HT1080 (cell line): ENCODE data around the gene MED25. TPM values are rescaled to one million over a fixed set of nuclear protein-coding genes. Genes with fewer than 3 reads are reported as not detected.

Source experiments
- DNase-seq: peaks from one replicate; pipeline ENCODE4 v3.0.0-alpha.2; 2015; ENCODE audit warnings: low read depth
- total RNA-seq: library from RNA; depleted of rRNA; stranded (reverse); fragments of >200 nt; shearing (Covaris generic); gene quantifications from 2 replicates; pipeline ENCODE4 v1.2.3, GENCODE V29; 2014

MED25 gene
- total RNA-seq, 1 experiment from 2014 or later, result 18.7 TPM

DNA sequence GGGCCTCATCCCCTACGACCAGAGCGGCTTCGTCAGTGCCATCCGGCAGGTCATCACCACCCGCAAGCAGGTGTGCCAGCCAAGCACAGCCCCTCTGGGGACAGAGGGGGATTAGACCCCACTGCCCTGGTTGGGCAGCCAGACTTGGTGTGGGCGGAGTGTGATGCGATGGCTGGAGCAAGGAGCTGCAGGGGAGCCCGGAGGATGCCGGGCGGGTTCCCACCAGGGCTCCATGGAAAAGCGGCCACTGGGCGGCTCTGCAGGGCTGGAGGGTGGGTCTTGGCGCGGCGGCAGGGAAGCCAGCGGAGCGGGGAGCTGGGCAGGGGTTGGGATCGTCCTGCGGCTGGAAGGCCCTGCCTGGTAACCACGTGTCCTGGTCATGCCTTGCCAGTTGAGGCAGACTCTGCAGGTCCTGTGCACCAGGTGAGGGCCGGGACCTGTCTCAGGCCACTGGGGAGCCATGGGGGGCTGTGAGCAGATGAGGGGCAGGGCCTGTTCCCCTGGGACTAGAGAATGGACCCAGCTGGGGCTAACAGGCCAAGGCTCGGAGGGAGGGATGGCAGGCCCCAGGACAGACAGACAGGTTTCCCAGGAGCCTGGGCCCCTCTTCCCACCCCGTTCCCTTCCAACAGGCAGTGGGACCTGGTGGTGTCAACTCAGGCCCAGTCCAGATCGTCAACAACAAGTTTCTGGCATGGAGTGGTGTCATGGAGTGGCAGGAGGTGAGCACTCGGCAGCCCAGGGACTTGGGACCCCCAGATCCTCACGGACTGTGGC is 39.2 kb downstream of the MED25 start:
- no peak for DNase-seq

DNA sequence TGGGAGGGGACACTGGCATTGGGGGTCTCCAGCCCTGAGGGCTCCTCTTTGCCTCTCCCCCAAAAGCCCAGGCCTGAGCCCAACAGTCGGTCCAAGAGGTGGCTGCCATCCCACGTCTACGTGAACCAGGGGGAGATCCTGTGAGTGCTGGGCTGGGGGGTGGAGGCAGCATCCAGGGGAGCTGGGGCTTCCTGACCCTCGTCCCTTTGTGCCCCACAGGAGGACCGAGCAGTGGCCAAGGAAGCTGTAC is 39.7 kb downstream of the MED25 start:
- no peak for DNase-seq

DNA sequence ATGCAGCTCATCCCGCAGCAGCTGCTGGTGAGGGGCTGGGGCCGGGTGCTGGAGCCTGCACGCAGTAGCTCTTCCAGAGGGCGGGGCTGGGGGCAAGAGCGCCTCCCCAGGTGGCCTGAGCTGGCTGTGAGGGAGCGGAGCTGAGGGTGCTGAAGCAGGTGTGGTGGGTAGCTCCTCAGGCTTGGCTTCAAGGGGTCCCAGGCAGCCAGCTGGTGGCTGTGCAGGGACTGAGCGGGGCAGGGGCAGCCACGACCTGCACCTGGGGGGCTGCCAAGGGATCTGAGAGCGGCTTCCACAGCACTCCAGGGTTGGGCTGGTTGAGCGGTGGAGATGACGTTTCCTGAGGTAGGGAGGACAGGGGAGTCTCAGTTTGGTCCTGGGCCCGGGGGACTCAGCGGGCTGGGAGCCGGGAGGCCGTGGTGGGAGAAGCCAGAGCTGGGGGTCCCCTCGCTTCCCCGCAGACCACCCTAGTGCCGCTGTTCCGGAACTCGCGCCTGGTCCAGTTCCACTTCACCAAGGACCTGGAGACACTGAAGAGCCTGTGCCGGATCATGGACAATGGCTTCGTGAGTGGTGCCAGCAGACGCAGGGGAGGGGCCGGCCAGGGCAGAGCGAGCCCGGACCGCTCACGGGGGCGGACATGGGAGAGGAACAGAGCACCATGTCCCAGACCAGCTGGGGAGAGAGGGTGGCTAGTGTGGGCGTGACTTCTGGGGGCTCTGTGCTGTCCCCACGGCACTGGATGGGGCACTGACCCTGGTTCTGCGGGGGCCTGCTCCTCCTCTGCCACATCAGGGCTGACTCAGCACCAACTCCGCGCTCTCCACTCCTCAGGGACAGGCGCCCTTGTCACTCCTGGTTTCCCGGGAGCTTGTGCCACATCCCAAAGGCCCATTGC is 40.2 kb downstream of the MED25 start:
- no peak for DNase-seq

DNA sequence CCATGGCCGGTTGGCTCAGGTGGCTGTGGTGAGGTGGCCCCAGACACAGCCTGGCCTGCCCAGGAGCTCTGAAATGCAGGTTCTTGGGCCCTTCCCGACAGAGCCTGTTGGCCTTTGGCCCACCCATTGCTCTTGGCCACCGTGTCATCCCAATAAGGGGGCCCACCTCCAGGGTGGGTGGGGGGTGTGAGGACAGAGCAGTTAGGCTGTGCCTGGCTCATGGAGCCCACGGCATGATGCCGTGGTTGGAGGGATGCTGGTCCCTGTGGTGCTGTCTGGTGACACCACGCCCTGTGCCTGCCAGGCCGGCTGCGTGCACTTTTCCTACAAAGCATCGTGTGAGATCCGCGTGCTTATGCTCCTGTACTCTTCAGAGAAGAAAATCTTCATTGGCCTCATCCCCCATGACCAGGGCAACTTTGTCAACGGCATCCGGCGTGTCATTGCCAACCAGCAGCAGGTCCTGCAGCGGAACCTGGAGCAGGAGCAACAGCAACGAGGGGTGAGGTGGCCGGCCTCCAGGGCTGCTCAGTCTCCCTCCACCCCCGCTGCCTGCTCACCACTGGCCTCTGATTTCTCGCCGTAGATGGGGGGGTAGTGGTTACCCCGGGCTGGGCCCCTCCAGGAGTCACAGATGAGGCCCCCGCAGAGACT is 41.7 kb downstream of the MED25 start:
- DNase-seq, result no peak

DNA sequence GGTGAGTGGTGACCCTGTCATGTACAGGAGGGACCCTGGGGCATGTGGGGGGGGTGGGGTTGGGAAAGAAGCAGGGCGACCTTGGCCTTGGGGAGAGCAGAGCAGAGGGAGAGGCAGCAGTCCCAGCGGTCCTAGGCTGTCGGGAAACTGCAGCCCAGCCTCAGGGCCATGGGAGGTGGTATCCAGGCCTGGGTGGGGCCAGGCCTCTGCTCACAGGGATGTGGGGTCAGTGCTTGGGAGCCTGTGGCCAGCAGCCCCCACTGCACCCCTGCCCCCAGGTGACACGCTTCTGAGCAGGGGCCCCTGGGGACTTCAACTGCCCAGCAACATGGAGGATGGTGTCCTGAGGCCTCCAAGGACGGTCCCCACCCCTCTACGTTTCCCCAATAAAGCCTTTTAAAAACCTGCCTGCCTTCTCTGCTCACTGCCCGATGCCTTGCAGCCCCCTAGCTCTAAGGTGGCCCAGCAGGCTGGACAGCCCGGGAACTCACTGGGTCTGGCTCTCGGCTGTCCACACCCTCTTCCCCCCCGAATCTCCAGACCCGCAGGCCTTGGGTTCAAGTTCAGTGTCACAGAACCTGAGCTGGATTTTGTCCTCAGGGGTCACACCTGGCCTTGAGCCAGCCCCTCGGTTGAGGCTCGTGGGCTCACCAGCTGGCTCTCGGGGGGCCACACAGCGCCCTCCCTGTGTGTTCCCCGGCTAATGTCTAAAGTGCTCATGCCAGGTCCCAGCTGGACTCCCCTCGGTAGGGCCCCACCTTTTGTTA is 42.4 kb downstream of the MED25 start:
- DNase-seq, result no peak

DNA sequence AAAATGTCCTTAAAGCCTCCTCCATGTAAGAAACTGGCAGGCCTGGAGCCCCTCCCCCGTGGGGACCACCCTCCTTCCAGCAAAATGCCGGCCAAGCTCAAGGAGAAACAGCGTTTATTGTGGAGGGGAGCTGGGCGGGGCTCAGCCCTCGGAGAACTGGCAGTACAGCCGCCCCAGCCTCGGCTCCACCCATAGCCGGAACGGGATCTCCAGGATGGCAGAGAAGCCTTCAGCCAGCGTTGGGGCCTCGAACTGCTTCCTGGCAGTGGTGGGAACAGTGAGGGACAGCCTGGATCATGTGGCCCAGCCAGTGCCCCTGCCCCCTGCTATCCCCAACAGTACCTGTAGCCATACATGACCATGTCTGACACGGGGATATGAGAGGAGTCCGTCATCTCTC is 43.0 kb downstream of the MED25 start:
- no peak for DNase-seq

DNA sequence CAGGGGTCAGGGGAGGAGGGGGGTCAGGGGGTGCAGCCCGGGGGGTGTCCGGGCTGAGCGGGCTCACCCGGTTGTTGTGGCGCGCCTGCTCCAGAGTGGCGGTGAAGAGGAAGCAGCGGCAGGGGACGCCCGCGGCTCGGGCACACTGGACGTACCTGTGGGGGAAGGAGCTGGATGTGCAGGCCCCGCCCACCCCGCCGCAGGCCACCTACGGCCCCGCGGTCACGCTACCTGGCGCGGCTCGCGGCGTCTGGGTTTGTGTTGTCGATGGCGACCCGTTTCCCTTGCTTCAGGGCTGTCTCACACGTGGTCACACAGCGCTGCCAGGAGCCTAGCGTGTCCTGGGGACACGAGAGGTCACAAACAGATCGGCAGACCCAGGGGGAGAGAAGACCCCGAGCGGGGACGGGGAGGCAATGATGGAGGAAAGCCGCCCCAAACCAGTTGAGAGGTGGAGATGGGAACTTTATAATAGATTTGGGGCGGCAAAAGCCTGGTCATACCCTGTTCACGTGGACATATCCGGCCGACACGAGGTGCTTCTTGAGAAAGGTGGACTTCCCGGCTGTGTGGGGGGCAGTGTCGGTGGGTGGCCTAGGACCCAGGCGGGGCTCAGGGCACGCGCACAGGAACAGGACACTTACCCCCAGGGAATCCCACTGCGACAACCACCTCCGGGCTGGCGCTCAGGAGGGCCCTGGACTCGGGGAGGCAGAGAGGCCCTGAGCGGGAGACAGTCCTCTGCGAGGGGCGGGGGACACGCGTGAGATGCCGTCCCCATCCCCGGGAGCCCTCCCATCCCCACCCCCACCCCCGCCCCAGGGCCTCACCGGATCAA is 43.7 kb downstream of the MED25 start:
- DNase-seq, result no peak

DNA sequence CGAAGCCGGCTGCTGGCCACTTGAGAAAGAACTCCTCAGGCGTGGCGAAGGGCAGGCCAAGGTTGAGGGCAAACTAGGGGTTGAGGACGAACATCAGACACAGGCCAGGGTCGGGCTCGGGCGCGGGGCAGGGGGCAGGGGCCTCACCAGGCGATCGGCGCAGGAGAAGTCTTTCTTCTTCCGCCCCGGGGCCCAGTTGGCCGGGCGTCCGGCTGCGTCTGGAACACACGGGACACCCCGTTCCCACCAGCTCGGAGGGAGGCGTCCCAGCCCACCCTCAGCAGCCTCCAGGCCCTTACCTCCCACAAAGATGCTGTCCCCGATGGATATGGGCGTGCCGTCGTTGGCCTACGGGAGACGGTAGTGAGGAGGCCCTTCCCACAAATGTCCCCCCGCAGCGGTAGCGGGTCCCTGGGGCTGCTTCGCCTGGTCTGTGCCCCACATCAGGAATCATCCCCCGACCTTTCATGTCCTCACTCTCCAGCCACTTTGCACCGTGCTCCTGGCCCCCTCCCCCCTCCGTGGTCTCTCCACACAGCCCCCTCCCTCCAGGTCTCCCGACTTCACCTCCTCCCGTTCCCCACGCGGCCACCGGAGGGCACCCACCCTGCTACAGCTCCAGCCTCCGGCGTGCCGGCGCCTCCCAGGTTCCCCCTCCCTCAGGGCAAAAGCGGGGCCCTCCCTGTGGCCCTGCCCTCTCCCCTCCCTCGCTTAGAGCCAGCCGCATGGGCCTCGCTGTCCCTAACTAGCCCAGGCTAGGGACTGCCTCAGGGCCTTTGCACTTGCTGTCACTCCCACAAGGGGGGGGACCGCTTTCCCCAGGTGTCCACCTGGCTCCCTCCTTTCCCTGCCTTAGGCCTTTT is 44.5 kb downstream of the MED25 start:
- no peak for DNase-seq

DNA sequence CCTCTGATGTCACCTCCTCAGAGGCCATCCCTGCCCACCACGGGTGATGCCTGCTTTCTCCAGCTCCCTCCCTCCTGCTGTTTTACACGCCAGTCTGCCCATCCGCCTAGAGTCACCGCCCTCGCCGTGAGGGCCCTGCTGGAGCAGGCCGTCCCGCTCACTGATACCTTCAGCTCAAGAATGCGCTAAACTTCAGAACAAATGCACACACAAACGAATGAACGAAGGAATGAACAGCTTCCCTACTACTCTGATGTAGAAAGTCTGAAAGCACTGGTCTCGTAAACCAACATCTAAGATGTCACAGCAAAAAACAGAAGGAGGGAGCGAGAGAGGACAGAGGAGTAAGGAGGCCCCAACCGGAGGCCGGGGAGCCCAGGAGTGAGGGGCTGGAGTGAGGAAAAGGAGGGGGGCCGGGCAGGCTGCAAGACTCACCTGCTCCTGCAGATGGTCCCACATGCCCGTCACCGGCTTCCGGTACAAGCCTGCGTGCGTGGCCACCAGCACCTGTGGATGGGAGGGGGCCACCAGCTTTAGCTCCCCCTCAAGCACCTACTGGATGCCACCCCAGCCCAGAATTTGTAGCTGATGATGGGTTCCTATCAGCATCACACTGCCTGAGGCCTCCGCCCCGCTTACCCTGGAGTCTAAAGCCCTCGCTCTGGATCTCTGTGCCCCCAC is 45.3 kb downstream of the MED25 start:
- no peak for DNase-seq

DNA sequence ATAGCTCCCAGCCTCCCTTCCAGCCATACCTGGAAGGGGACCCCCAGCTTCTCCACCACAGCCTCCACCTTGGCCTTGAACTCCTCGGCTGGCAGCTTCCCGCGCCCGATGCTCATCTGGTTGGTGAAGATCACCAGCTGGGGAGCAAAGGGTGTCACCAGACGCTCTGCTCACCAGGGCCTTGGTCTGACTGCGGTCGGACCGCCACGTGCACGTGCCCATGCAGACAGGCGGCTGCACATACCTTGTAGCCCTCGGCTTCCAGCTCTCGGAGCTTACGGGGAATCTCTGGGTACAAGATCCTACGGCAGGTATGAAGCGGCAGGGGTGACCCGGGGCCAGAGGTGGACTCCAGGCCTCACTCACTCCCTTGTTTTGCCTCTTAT is 45.8 kb downstream of the MED25 start:
- DNase-seq, result no peak

DNA sequence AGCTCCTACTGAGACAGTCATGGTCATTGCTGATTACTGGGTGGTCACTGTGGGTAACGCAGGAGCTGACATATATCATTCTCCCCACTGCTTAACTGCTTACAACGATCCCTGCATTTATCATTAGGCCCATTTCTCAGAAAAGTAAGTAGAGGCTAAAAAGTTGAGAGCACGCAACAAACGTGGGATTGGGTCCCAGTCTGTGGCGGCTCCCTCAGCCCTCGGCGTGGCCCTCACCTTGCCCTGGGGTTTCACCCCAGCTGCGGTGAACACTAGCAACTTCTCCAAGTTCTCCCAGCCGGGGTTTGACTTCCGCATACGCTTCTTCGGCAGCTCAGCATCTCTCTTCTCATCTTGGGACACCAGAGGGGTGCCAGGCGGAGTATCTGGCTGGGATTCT is 46.8 kb downstream of the MED25 start:
- no peak for DNase-seq

DNA sequence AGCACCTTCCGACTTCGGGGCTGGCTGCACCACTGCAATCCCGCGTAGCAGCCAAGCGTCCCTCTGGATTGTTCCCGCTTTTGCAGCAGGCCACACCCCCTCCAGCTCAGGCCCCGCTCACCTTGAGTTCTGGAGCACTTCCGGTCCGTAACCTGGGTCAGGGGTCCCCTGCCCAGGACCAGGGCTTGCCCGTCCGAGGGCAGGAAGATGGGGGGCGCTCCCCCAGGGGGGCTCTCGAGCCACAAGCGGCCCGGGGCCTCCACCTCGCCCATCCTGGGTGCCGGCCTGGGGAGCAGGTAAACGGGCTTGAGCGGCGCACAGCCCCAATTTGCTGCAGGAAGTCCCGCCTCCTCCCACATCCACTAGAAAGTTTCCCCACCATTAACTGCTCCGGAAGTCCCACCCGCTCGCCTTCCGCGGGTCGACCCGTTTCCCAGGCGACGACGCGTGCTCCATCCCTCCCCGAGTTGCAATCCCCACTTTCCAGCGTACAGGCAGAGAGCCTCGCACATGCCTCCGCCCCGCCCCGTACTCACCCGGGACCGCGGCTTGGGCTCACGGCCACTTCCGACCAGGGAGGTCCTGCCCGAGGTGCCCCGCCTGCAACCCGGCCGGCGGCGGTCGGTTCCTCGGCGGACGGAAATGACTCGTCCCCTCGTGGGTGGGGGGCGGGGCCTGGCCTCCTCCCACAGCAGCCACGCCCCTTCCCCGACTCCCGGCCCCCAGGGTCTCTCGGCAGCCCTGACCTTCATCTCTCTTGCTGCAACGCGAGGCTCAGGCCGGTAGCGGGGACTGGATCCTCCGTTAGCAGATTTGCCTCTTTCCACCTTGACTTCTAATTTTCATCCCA is 49.1 kb downstream of the MED25 start, which contains the start of gene PNKP:
TSS of gene PNKP (minus strand) at position 644 of the 850 bp plus-strand sequence. CDS start at position 272, 372 bp downstream.
- peak; percentile 94 for DNase-seq

DNA sequence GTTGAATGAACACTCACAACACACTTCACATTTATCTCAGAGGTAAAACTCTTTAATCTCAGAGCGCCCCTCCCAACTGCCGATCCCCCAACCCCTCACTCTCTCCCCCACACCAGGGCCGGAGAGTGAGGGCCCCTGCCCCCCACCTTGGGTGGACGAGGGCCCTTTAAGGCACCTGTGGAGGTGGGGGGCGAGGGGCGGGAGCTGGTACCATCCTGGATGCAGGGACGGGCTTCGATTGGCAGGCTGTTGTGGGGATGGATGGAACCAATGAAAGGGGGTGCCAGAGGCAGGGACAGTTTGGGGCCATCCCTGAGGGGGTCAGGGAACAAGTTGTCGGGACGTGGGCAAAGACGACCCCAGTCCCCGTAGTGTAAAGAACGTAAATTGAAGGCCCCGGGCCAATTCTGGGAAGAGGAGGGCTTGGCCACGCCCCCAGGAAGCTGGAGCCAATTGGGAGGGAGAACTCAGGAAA is 51.0 kb downstream of the MED25 start:
- no peak for DNase-seq

DNA sequence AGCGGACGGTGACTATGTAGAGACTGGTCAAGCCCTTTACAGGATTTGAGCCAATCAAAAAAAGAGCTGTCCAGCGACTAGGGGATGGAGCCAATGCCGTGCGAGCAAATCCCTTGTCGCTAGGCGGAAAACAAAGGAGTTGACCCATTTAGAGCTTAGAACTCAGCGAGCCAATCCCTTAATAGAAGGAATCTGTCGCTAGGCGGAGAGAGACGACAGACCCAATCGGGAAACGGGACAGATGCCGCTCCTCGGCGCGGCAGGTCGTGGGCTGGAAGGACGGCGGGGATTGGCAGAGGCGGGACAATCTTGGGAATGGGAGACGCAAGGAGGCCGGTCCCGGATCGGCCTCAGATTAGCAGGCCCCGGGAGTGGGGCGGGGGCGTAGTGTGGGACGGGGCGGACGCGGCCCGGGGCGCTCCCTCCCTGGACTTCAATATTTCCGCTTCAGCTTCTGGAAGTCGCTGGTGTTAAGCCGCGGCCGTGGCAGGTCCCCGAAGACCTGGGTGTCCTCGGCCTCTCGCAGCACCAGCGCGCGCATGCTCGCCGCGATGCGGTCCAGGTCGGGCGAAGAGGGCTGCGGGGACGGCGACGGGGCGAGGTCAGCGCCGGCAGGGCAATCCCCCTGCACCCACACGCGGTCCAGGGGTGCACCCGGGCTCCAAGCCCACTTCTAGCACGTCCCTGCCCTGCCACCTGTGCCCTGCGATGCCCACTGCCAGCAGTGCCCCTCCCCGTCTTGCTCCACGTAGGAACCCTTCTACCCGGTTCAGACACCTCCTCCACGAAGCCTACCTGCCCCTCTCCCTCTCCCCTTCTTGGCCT is 51.6 kb downstream of the MED25 start:
- peak; percentile 98 for DNase-seq

DNA sequence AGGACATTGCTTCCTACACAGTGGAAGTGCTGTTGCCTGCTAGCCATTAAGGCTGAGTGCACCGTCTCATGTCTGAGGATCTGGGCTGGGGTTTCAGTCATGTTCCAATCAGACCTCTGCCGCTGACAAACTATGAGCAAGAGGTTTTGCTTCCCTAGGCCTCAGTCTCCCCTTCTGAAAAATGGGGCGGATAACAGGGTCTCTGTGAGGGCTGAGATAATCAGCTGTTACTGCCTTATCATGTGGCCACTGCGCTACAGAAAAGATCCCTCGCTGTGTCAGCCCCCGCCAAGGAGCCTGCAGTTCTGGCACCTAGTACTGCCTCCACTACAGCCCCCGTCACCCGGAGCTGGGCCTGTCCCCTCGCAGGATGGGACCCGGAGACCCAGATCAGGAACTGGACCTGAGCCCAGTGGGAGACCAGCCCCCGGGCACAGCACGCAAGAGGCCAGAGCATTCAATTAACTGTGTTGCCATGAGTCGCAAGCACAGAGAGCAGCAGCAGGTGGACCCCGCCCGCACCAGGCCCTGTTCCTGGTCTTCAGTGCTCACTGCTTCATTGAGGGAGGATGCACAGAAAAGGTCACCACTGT is 52.3 kb downstream of the MED25 start:
- DNase-seq, result no peak

DNA sequence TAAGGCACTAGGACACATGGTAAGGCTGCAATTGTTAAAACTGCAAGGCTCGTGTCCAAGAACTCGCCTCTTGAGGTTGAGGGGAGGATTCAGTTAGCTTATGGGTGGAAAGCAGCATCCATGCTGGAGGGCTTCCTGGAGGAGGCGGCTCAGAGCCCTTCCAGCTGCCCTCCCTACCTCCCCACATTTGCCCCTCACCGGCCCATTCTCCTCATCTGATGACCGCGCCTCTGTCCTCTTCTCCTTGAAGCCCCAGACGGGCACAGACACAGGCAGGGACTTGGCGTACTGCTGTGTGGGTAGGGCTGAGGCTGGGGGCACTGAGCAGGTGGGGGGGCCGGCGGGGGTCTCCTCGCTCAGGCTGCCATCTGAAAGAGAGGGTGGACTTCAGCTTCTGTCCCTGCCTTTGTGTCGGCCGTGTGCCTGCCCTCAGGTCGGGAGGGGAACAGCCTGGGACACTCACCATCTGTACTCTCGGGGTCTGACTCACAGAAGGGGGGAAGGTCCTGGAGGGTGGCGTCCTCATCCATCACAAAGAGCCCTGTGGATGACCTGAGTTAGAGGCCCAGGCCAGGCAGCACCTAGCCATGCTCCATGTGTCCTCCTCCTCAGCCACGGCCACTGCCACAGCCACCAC is 53.4 kb downstream of the MED25 start:
- DNase-seq, result no peak
